Breast epithelium (tissue), 3 donors: Measurements from ENCODE around the gene HMOX2.

ENCODE experiments used
- CTCF ChIP-seq, 3 donors: fragments of 450-650 bp; IDR thresholded peaks; one replicate each; pipeline ENCODE4 v1.5.1; 2016 to 2017; ENCODE audit warnings: antibody characterized with exemption in 3 of 3, mild to moderate bottlenecking in 3 of 3, moderate library complexity in 3 of 3
- POLR2A ChIP-seq: fragments of 450-650 bp; IDR thresholded peaks from one replicate; pipeline ENCODE4 v1.6.1; 2016; ENCODE audit warnings: antibody characterized with exemption, mild to moderate bottlenecking, moderate library complexity
- POLR2AphosphoS5 ChIP-seq, 3 donors: sonication (generic); formaldehyde crosslinking; IDR thresholded peaks; one replicate each; pipeline ENCODE4 v1.6.1; 2017; ENCODE audit warnings: antibody characterized with exemption in 3 of 3

- TF ChIP-seq POLR2A: no peak
- TF ChIP-seq CTCF (IDR thresholded peaks at IDR 0.05): no peak
- TF ChIP-seq POLR2AphosphoS5 (IDR thresholded peaks at IDR 0.05): no peak
Measured at GRCh38 chr16:4481963-4482362, 5.8 kb downstream of the HMOX2 start.
